BJ (cell line): Measurements from ENCODE around the gene CLECL1. TPM values are rescaled to one million over a fixed set of nuclear protein-coding genes. Genes with fewer than 3 reads are reported as not detected.
"Not testable (repeated sequence)": the region's sequence is repeated elsewhere in the genome, so short reads cannot be mapped to it uniquely, and the experiment has no call there.

ENCODE experiments used
- CTCF ChIA-PET: fragments of 350-600 bp; formaldehyde crosslinking; extraction: SDS; loops from one replicate; lab custom pipeline; 2021; ENCODE audit warnings: antibody characterized with exemption, inconsistent platforms; lab: Yijun Ruan, JAX
- POLR2A ChIA-PET: fragments of 300-600 bp; sonication (Branson Sonifier 250); formaldehyde crosslinking; extraction: SDS; loops from one replicate; lab custom pipeline; 2021; ENCODE audit warnings: antibody characterized with exemption; lab: Charles Lee
- DNase-seq: peaks from one replicate; pipeline ENCODE4 v3.0.0-alpha.2; 2011; ENCODE audit warnings: low read depth
- H3K27me3 ChIP-seq: 2 replicates; pipeline ENCODE4 v1.6.0; 2011; ENCODE audit warnings: low read length; ENCODE audit not compliant: control insufficient read depth, insufficient read depth
- H3K36me3 ChIP-seq: 2 replicates; pipeline ENCODE4 v1.5.1; 2011; ENCODE audit warnings: low read length; ENCODE audit not compliant: control insufficient read depth, insufficient read depth
- H3K4me3 ChIP-seq: 2 replicates; pipeline ENCODE4 v1.5.1; 2011; ENCODE audit warnings: low read depth, mild to moderate bottlenecking, control low read depth, low read length
- CTCF ChIP-seq: IDR thresholded peaks from 2 replicates; pipeline ENCODE4 v1.5.1; 2011; ENCODE audit warnings: low read depth, mild to moderate bottlenecking, control low read depth, inconsistent platforms, low read length, moderate library complexity; ENCODE audit not compliant: insufficient read depth
- polyA plus RNA-seq: library from polyadenylated mRNA; depleted of rRNA; stranded (reverse); fragments of >200 nt; gene quantifications from 2 replicates; pipeline ENCODE4 v1.2.3, GENCODE V29; 2011

The CLECL1 gene
- polyA plus RNA-seq, 1 experiment: not detected

GRCh38 chr12:9694241-9694640 is 38.7 kb downstream of the CLECL1 start:
- CTCF ChIA-PET: no interaction called here

GRCh38 chr12:9692909-9693308 is 40.0 kb downstream of the CLECL1 start:
- Histone ChIP-seq H3K36me3 (no peaks in the 10 kb centered on the region; the same call in 1 of the 2 replicates), H3K4me3 (no peak overlapping the region), H3K27me3 (no peaks in the 10 kb centered on the region)
- ChIA-PET POLR2A (no interaction called here), CTCF (no interaction called here)
- TF ChIP-seq CTCF: no peak
- DNase-seq: no peak

More at GRCh38 chr12:9694241-9694640, 38.7 kb downstream of the CLECL1 start:
- H3K4me3 ChIP-seq: no peak overlapping the region
- DNase-seq: no peak
- no peaks in the 10 kb centered on the region for H3K27me3 ChIP-seq
- no peaks in the 10 kb centered on the region for H3K36me3 ChIP-seq
- no peak for TF ChIP-seq CTCF
- POLR2A ChIA-PET: no interaction called here

- no peaks in the 10 kb centered on the region for H3K27me3 ChIP-seq
- ChIA-PET CTCF (interaction anchor here (1.0 to 1.8 kb wide), 4 partner anchors 9 to 56 kb away, joined by 3 to 6 read pairs (median 4); no protein-coding TSS in a partner anchor), POLR2A (no interaction called here)
- no peak overlapping the region for H3K4me3 ChIP-seq
- no peak for TF ChIP-seq CTCF
- no peak for DNase-seq
- no peaks in the 10 kb centered on the region; the same call in 1 of the 2 replicates for H3K36me3 ChIP-seq
Observed at GRCh38 chr12:9687228-9687627, 45.7 kb downstream of the CLECL1 start.

- no peaks in the 10 kb centered on the region for H3K27me3 ChIP-seq
- no peak for DNase-seq
- POLR2A ChIA-PET: no interaction called here
- no peak for TF ChIP-seq CTCF
- CTCF ChIA-PET: no interaction called here
- H3K4me3 ChIP-seq: no peak overlapping the region
- no peaks in the 10 kb centered on the region; the same call in 1 of the 2 replicates for H3K36me3 ChIP-seq
Observed at GRCh38 chr12:9685915-9686314, 47.0 kb downstream of the CLECL1 start.

- H3K4me3 ChIP-seq, H3K27me3 ChIP-seq, H3K36me3 ChIP-seq, DNase-seq, POLR2A ChIA-PET: not testable (repeated sequence)
- CTCF ChIA-PET: interaction anchor here (1.2 kb wide), 1 partner anchor 12 kb away, joined by 4 read pairs; no protein-coding TSS in a partner anchor
Observed at GRCh38 chr12:9685366-9685765, 47.5 kb downstream of the CLECL1 start.

GRCh38 chr12:9682949-9683348 is 49.9 kb downstream of the CLECL1 start:
- DNase-seq, H3K4me3 ChIP-seq, POLR2A ChIA-PET, H3K36me3 ChIP-seq, H3K27me3 ChIP-seq: not testable (repeated sequence)
- CTCF ChIA-PET: interaction anchor here (1.3 to 1.4 kb wide), 2 partner anchors 25 to 48 kb away, joined by 3 read pairs; no protein-coding TSS in a partner anchor

GRCh38 chr12:9682508-9682907 is 50.4 kb downstream of the CLECL1 start:
- H3K27me3 ChIP-seq, H3K4me3 ChIP-seq, POLR2A ChIA-PET, DNase-seq, H3K36me3 ChIP-seq: not testable (repeated sequence)
- CTCF ChIA-PET: interaction anchor here (1.4 kb wide), 1 partner anchor 48 kb away, joined by 3 read pairs; no protein-coding TSS in a partner anchor
